ENCODE data around the gene TMIGD3. TPM values are rescaled to one million over a fixed set of nuclear protein-coding genes. Genes with fewer than 3 reads are reported as not detected.

The TMIGD3 gene
- total RNA-seq, 1 experiment from 2014 or later = not detected

DNA sequence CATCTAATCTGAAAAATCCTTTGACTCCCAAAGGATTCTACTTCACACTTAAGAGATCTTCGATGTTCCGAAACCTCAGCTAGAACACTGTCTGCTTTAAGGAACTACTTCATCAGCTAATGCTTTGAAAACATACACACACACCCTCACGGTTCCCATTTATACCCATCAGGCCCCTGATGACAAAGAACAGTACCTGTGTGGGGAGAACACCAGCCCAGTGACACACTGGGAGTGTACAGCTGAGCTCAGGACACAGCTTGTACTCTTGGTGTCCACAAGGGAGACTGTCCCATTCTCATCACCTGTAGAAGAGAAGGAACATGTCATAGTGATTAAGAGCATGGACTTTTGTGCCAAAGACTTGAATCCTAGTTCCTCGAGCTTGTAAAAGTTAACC, 61.0 kb downstream of the TMIGD3 start:
- Histone ChIP-seq H3K36me3 (peaks cover 91% of the 10 kb centered on the region), H3K27me3 (no peaks in the 10 kb centered on the region), H3K9me3 (no peaks in the 10 kb centered on the region), H3K4me3 (no peak overlapping the region)
- no peak for DNase-seq

DNA sequence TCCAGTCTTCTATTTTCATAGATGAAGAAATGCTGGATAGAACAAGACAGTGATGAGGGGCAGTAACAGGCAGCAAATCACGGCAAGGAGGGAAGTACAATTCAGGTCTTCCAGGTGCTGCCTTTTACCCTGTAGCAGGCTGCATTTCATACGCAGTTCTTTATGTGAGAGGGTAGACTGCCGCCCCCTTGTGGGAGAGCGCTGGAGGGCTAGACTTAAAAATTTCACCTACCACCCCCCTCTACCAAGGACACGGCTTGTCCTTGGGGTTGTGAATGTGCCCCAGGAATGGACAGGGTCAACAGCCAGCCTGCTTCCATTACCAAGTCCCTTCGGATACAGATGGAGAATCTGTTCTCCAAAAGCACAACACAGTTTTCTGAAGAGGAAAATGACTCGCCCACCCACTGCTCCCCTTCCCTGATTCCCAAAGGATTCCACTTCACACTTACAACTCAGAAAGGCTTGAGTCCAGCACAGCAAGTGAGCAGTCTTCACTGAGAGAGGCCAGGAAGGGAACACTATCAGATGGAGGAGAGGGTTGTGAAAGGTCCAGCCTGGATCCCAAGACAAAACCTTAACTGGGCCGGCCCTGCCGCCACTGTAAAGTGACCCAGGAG, 61.8 kb downstream of the TMIGD3 start:
- peaks cover 83% of the 10 kb centered on the region for H3K36me3 ChIP-seq
- H3K9me3 ChIP-seq = no peaks in the 10 kb centered on the region
- no peak overlapping the region for H3K4me3 ChIP-seq
- DNase-seq = no peak
- H3K27me3 ChIP-seq = no peaks in the 10 kb centered on the region

DNA sequence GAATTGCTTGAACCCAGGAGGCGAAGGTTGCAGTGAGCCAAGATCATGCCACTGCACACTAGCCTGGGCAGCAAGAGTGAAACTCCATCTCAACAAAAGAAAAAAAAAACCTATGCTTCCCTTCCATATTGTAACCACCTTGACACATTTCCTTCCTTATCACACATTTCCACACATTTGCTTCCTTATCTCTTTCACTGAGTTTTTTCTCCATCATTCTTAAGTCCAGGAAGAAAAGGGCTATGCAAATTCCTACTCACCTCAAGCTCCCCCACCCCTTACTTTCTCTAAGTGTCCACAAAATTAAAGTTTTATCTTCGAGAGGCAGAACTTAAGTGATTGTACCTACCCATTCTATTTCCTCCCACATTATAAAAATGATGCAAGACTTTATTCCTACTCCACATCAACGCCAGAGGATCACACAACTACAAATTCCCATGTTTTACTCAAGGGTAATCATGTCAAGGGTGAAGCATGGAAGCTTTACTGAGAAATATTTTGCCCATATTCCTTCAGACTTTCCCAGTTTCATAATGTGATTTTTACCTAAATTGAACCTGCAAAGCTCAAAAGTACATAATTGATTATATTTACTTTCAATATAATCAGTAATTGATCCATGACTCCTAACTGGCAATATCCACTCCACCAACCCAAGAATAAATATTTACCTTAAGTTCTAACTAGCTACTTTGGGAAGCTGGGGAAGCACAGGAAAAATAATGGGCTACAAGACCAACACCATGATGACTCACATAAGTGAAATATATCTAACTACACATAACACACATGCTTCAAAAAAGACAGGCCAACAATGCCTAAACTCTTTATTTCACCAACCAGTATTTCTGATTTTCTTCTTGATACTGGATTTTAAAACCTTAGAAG, 63.7 kb downstream of the TMIGD3 start:
- no peaks in the 10 kb centered on the region for H3K9me3 ChIP-seq
- H3K27me3 ChIP-seq = no peaks in the 10 kb centered on the region
- H3K36me3 ChIP-seq = peaks cover 63% of the 10 kb centered on the region
- no peak for DNase-seq
- H3K4me3 ChIP-seq = no peak overlapping the region

DNA sequence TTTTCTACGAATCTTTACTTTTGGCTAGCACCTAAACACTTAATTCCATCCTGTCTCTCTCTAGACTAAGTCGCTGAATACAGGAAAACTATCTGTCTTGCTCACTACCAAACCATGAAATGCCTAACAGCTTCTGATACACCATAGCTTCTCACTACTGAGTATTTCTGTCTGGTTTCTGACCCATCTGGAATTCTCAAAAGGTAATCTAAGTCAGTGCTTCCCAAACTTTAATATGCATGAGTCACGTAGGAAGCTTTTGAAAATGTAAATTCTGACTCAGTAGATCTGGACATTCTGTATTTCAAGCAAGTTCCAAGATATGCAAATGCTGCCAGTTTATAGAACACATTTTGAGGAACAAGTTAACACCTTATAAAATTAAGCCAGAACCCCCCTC, 66.7 kb downstream of the TMIGD3 start:
- Histone ChIP-seq H3K4me3 (no peak overlapping the region), H3K36me3 (peaks cover 35% of the 10 kb centered on the region), H3K27me3 (no peaks in the 10 kb centered on the region), H3K9me3 (no peaks in the 10 kb centered on the region)
- DNase-seq = no peak

Other genes with a start within 250 kb of the TMIGD3 start
- gene CHIA, start 212.8 kb downstream of the TMIGD3 start, total RNA-seq (2014; rRNA removed; shearing (Covaris generic); ENCODE audit: low replicate concordance) = not detected in 2 replicates
- not detected in 2 replicates for gene OVGP1, start 75.9 kb downstream of the TMIGD3 start, total RNA-seq (2014; rRNA removed; shearing (Covaris generic); ENCODE audit: low replicate concordance)
- gene WDR77, start 54.4 kb downstream of the TMIGD3 start, total RNA-seq (2014; rRNA removed; shearing (Covaris generic); ENCODE audit: low replicate concordance) = 93.2 and 154 TPM in 2 replicates
- gene ATP5PB, start 54.2 kb downstream of the TMIGD3 start, total RNA-seq (2014; rRNA removed; shearing (Covaris generic); ENCODE audit: low replicate concordance) = 440 and 880 TPM in 2 replicates
- 0.26 and 1.4 TPM in 2 replicates for gene C1orf162, start 29.6 kb downstream of the TMIGD3 start, total RNA-seq (2014; rRNA removed; shearing (Covaris generic); ENCODE audit: low replicate concordance)
- not detected in 2 replicates for gene ADORA3, start within 50 bp of the TMIGD3 start, total RNA-seq (2014; rRNA removed; shearing (Covaris generic); ENCODE audit: low replicate concordance)
- 20.6 and 35.6 TPM in 2 replicates for gene RAP1A, start 116.2 kb upstream of the TMIGD3 start, total RNA-seq (2014; rRNA removed; shearing (Covaris generic); ENCODE audit: low replicate concordance)
- 1.1 TPM in 2 replicates for gene INKA2, start 235.8 kb upstream of the TMIGD3 start, total RNA-seq (2014; rRNA removed; shearing (Covaris generic); ENCODE audit: low replicate concordance)